HepG2 (cell line): ENCODE measurements around the gene PEAK1.

ENCODE experiments used
- CEBPB ChIP-seq: IDR thresholded peaks from 2 replicates; pipeline ENCODE4 v1.6.1; 2011; ENCODE audit warnings: low read depth, low read length, improper control_type of control experiment, borderline replicate concordance
- CTCF ChIP-seq: sonication (generic); formaldehyde crosslinking; IDR thresholded peaks from 2 replicates; pipeline ENCODE4 v1.5.0; 2020; ENCODE audit warnings: mild to moderate bottlenecking, missing genetic modification reagents, moderate library complexity
- HNRNPH1 ChIP-seq: fragments of 200-400 bp; formaldehyde crosslinking; optimal IDR thresholded peaks from 2 replicates; pipeline ENCODE3; 2017; ENCODE audit warnings: mild to moderate bottlenecking, low read depth, low read length
- HOXA7 ChIP-seq: sonication (generic); formaldehyde crosslinking; IDR thresholded peaks from 2 replicates; pipeline ENCODE4 v1.8.1; 2022; ENCODE audit warnings: mild to moderate bottlenecking, missing genetic modification reagents, moderate library complexity
- IRF2 ChIP-seq: IDR thresholded peaks from 2 replicates; pipeline ENCODE4 v1.6.1; 2018; ENCODE audit warnings: missing genetic modification reagents, missing compliant biosample characterization
- NBN ChIP-seq: fragments of 450-650 bp; conservative IDR thresholded peaks from 2 replicates; pipeline ENCODE4 v1.6.1; 2017
- NFYB ChIP-seq: sonication (generic); formaldehyde crosslinking; IDR thresholded peaks from 2 replicates; pipeline ENCODE4 v1.4.0; 2020; ENCODE audit warnings: missing genetic modification reagents
- POLR2AphosphoS5 ChIP-seq: IDR thresholded peaks from 2 replicates; pipeline ENCODE4 v1.6.1; 2012; ENCODE audit warnings: low read depth, low read length
- RAD21 ChIP-seq: fragments of 450-650 bp; formaldehyde crosslinking; IDR thresholded peaks from 2 replicates; pipeline ENCODE4 v1.5.0; 2020; ENCODE audit warnings: mild to moderate bottlenecking
- SOX5 ChIP-seq: IDR thresholded peaks from 2 replicates; pipeline ENCODE4 v1.6.1; 2016; ENCODE audit warnings: borderline replicate concordance
- ZFAT ChIP-seq: sonication (generic); formaldehyde crosslinking; conservative IDR thresholded peaks from 2 replicates; pipeline ENCODE4 v1.8.1; 2023; ENCODE audit warnings: missing genetic modification reagents, inconsistent platforms
- TF ChIP-seq, protein P1 (sequence below): sonication (generic); formaldehyde crosslinking; IDR thresholded peaks from 2 replicates; pipeline ENCODE4 v1.9.0; 2022; ENCODE audit warnings: missing genetic modification reagents, mild to moderate bottlenecking, borderline replicate concordance
- TF ChIP-seq, protein P2 (sequence below): sonication (generic); formaldehyde crosslinking; IDR thresholded peaks from 2 replicates; pipeline ENCODE4 v1.4.0; 2020; ENCODE audit warnings: missing genetic modification reagents

GRCh38 chr15:77178411-77178810 lies 241.5 kb downstream of the PEAK1 start:
- TF ChIP-seq SOX5 (no peak), HNRNPH1 (no peak), POLR2AphosphoS5 (no peak), CEBPB (no peak), IRF2 (no peak), RAD21 (CRISPR knock-in tag) (no peak), ZFAT (CRISPR knock-in tag) (no peak), HOXA7 (CRISPR knock-in tag) (no peak), NFYB (CRISPR knock-in tag) (no peak), NBN (no peak), CTCF (CRISPR knock-in tag) (no peak)
- TF ChIP-seq, protein P1, sequence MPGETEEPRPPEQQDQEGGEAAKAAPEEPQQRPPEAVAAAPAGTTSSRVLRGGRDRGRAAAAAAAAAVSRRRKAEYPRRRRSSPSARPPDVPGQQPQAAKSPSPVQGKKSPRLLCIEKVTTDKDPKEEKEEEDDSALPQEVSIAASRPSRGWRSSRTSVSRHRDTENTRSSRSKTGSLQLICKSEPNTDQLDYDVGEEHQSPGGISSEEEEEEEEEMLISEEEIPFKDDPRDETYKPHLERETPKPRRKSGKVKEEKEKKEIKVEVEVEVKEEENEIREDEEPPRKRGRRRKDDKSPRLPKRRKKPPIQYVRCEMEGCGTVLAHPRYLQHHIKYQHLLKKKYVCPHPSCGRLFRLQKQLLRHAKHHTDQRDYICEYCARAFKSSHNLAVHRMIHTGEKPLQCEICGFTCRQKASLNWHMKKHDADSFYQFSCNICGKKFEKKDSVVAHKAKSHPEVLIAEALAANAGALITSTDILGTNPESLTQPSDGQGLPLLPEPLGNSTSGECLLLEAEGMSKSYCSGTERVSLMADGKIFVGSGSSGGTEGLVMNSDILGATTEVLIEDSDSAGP (CRISPR knock-in tag) = no peak
- TF ChIP-seq, protein P2, sequence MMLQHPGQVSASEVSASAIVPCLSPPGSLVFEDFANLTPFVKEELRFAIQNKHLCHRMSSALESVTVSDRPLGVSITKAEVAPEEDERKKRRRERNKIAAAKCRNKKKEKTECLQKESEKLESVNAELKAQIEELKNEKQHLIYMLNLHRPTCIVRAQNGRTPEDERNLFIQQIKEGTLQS = no peak
